K562 (cell line): ENCODE data around the gene GOLGA5.

Experiments
- E2F4 ChIP-seq: sonication (generic); formaldehyde crosslinking; IDR thresholded peaks from 2 replicates; pipeline ENCODE4 v1.8.0; 2022; ENCODE audit warnings: mild to moderate bottlenecking, low read depth, missing genetic modification reagents
- EZH2 ChIP-seq: IDR thresholded peaks from 2 replicates; pipeline ENCODE4 v1.6.1; 2012; ENCODE audit warnings: low read depth, mild to moderate bottlenecking, inconsistent platforms, low read length, borderline replicate concordance
- FOS ChIP-seq: IDR thresholded peaks from 3 replicates; pipeline ENCODE4 v1.6.1; 2011; ENCODE audit not compliant: insufficient read length; ENCODE audit errors: extremely low read depth
- SIN3B ChIP-seq: fragments of 450-650 bp; IDR thresholded peaks from 2 replicates; pipeline ENCODE4 v1.6.1; 2017; ENCODE audit warnings: low read depth, mild to moderate bottlenecking, moderate library complexity
- TCF3 ChIP-seq: sonication (generic); formaldehyde crosslinking; IDR thresholded peaks from 2 replicates; pipeline ENCODE4 v1.4.0; 2020; ENCODE audit warnings: mild to moderate bottlenecking, missing genetic modification reagents
- ZKSCAN1 ChIP-seq: fragments of 150-350 bp; IDR thresholded peaks from 2 replicates; pipeline ENCODE4 v1.6.1; 2016; ENCODE audit warnings: low read depth, low read length
- ZNF165 ChIP-seq: fragments of 250-450 bp; sonication (Bioruptor Pico); IDR thresholded peaks from 2 replicates; pipeline ENCODE4 v1.4.0; 2020; ENCODE audit warnings: borderline replicate concordance

GRCh38 chr14:92748259-92749016 lies 45.7 kb upstream of the GOLGA5 start, which contains the start of gene LGMN:
- TF ChIP-seq SIN3B, result no peak
- TF ChIP-seq TCF3, result no peak
- no peak for TF ChIP-seq EZH2
- TF ChIP-seq ZKSCAN1, result no peak
- no peak for TF ChIP-seq FOS
- no peak for TF ChIP-seq ZNF165 (CRISPR knock-in tag)
- no peak for TF ChIP-seq E2F4 (CRISPR knock-in tag)
